HG03520 (cell line): Measurements from ENCODE around the gene TMEM131.
"Not testable (repeated sequence)": the region's sequence is repeated elsewhere in the genome, so short reads cannot be mapped to it uniquely, and the experiment has no call there.

ENCODE experiments used
- ATAC-seq: cut with Tn5 transposase; IDR thresholded peaks from one replicate; pipeline ENCODE4 v1.9.1; 2021; ENCODE audit warnings: mild to moderate bottlenecking, moderate library complexity; ENCODE audit not compliant: unreplicated experiment

TMEM131 gene

GRCh38 chr2:97869722-97870346, 125.9 kb downstream of the TMEM131 start:
- no peak for ATAC-seq

GRCh38 chr2:97868986-97869721, 126.6 kb downstream of the TMEM131 start:
- no peak for ATAC-seq

- ATAC-seq = no peak
Observed at GRCh38 chr2:97863829-97864228, 131.9 kb downstream of the TMEM131 start.

- ATAC-seq = no peak
Observed at GRCh38 chr2:97861177-97861576, 134.6 kb downstream of the TMEM131 start.

- no peak for ATAC-seq
Observed at GRCh38 chr2:97858442-97858841, 137.3 kb downstream of the TMEM131 start.

GRCh38 chr2:97857553-97857952, 138.2 kb downstream of the TMEM131 start:
- ATAC-seq = no peak

GRCh38 chr2:97853057-97853456, 142.7 kb downstream of the TMEM131 start:
- ATAC-seq = not testable (repeated sequence)

GRCh38 chr2:97851172-97851571, 144.6 kb downstream of the TMEM131 start:
- ATAC-seq = no peak

GRCh38 chr2:97849881-97850528, 145.7 kb downstream of the TMEM131 start:
- peak; percentile 80 for ATAC-seq

GRCh38 chr2:97848306-97848705, 147.4 kb downstream of the TMEM131 start:
- ATAC-seq = no peak

- not testable (repeated sequence) for ATAC-seq
Observed at GRCh38 chr2:97846716-97847115, 149.0 kb downstream of the TMEM131 start.

GRCh38 chr2:97845818-97846217, 149.9 kb downstream of the TMEM131 start:
- ATAC-seq = no peak

GRCh38 chr2:97845133-97845532, 150.6 kb downstream of the TMEM131 start:
- ATAC-seq = no peak

- ATAC-seq = no peak
Observed at GRCh38 chr2:97844311-97844859, 151.4 kb downstream of the TMEM131 start.

- no peak for ATAC-seq
Observed at GRCh38 chr2:97840198-97840597, 155.6 kb downstream of the TMEM131 start.

- no peak for ATAC-seq
Observed at GRCh38 chr2:97834610-97835009, 161.1 kb downstream of the TMEM131 start.

- ATAC-seq = no peak
Observed at GRCh38 chr2:97831121-97831520, 164.6 kb downstream of the TMEM131 start.

GRCh38 chr2:97829255-97829654, 166.5 kb downstream of the TMEM131 start:
- not testable (repeated sequence) for ATAC-seq

GRCh38 chr2:97827013-97827412, 168.7 kb downstream of the TMEM131 start:
- ATAC-seq = not testable (repeated sequence)

GRCh38 chr2:97826266-97826847, 169.4 kb downstream of the TMEM131 start:
- ATAC-seq = not testable (repeated sequence)

- ATAC-seq = not testable (repeated sequence)
Observed at GRCh38 chr2:97824011-97824410, 171.7 kb downstream of the TMEM131 start.
